ENCODE results near the gene FAM184A. TPM values are rescaled to one million over a fixed set of nuclear protein-coding genes. Genes with fewer than 3 reads are reported as not detected.
"Not testable (repeated sequence)": the region's sequence is repeated elsewhere in the genome, so short reads cannot be mapped to it uniquely, and the experiment has no call there.

Gene FAM184A, protein sequence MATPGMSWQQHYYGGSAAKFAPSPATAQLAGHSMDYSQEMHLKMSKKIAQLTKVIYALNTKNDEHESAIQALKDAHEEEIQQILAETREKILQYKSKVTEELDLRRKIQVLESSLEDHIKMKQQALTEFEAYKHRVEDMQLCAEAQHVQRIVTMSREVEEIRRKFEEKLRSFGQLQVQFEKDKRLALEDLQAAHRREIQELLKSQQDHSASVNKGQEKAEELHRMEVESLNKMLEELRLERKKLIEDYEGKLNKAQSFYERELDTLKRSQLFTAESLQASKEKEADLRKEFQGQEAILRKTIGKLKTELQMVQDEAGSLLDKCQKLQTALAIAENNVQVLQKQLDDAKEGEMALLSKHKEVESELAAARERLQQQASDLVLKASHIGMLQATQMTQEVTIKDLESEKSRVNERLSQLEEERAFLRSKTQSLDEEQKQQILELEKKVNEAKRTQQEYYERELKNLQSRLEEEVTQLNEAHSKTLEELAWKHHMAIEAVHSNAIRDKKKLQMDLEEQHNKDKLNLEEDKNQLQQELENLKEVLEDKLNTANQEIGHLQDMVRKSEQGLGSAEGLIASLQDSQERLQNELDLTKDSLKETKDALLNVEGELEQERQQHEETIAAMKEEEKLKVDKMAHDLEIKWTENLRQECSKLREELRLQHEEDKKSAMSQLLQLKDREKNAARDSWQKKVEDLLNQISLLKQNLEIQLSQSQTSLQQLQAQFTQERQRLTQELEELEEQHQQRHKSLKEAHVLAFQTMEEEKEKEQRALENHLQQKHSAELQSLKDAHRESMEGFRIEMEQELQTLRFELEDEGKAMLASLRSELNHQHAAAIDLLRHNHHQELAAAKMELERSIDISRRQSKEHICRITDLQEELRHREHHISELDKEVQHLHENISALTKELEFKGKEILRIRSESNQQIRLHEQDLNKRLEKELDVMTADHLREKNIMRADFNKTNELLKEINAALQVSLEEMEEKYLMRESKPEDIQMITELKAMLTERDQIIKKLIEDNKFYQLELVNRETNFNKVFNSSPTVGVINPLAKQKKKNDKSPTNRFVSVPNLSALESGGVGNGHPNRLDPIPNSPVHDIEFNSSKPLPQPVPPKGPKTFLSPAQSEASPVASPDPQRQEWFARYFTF
- polyA plus RNA-seq (ENCODE audit: insufficient read length) = 10.2 TPM

DNA sequence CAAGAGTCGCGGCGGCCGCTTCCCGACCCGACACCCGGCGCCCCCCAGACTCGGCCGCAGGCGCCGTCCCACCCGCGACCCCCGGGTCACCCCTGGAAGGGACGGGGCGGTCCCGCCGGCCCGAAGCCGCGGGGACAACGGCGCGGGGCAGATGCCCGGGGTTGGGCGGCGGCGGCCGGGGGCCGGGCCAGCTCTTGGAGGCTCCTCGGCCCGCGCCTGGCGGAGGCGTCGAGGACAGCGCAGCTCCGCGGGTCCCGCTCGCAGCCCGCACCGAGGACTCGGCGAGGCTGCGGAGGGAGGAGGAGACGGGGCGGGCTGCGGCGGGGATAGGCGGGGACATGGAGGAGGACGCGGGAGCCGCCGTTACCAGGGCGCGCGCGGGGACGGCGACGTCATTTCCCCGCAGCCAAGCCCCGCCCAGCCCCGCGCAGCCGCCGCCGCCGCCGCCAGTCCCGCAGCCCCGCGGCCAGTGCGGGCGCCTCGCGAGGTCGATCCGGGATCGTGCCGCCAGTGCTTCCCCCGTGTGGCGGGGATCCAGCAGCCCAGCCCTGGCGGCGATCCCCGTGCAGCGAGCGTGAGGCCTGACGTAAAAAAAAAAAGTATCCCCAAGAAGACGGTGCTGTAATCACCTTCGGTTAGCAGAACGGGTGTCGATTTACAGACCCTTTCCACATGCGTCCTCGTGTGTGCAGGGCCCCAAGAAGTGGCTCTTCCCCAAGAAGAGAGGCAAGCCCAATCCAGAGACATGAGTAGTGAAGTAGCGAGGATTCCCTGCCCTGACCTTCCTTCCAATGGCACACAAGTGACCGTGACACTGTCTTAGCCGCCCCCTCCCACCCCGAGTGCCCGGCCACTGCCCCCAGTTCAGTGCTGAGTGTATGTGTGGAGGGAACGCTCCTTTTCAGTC lies at the start of gene FAM184A:
FAM184A (minus strand) TSS at position 289 of the 907 bp plus-strand sequence. CDS start 365 bp downstream, outside the sequence.
- DNase-seq = peak; percentile 73

DNA sequence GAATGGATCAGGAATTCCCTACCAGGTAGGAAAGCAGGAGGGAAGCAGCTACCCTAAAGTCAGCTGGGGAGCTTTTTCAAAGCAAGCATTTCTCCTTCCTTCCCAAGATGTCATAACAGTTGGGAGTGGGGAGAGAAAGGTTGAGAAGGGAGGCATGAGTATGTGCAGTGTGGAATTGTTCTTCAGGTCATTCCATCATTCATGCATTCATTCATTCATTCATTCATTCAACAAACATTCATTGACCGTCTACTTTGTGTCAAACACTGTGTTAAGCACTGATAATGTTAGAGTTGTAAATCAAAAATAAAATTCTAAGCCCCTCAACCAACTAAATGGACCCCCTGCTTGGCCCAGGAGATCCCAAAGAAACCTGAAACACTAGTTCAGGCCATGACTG lies 49.2 kb upstream of the FAM184A start:
- no peak for DNase-seq

DNA sequence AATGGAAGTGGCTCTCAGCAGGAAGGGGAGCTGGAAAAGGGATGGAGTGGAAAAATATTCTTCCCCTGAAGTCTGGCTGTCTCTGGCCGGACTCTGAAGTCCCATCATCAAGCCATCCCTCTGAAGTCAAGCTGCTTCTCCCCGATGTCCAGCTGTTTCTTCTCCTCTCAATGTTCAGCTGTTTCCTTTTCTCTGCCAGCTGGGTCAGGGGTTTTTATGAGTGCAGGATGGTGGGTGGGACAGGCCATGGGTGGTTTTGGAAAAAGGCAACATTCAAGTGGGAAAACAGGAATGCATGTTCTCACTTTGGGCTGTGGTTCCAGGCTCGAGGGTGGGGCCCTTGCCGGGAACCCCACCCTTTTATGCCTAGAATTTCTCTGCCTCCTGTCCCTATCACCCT lies 48.4 kb upstream of the FAM184A start:
- DNase-seq = no peak

DNA sequence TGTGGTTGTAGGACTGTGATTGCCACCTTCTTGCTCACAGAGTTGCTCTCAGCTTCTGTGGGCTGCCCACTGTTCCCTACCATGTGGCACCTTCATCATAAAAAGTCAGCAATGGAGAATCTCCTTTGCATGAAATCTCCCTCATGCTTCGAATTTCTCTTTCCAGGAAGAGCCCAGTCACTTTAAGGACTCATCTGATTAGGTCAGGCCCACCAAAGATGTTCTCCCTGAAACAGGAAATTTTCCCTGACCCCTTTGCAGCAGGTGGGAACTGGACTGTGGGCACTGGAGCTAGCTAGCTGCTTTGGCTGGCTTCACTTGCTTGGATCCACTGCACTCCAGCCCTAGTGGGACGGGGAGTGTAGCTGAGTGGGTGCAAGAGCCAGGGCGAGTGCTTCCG lies 47.7 kb upstream of the FAM184A start:
- no peak for DNase-seq

DNA sequence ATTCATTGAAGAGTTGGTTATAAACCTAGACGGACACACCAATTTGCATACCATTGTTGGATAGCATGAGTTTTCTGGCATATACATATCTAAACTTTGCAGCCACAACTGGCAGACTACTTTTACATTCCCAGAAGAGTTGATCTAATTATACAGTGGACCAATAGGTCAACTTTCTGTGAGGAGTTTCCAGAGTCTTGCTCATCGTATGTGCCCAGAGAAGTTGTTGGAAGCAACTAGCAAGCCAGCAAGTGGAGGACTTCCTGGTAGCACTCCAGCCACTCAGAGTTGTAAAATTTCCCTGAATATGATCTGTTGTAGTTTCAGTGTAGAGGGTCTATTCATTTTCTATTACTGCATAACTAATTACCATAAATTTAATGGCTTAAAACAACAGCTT lies 47.1 kb upstream of the FAM184A start:
- no peak for DNase-seq

DNA sequence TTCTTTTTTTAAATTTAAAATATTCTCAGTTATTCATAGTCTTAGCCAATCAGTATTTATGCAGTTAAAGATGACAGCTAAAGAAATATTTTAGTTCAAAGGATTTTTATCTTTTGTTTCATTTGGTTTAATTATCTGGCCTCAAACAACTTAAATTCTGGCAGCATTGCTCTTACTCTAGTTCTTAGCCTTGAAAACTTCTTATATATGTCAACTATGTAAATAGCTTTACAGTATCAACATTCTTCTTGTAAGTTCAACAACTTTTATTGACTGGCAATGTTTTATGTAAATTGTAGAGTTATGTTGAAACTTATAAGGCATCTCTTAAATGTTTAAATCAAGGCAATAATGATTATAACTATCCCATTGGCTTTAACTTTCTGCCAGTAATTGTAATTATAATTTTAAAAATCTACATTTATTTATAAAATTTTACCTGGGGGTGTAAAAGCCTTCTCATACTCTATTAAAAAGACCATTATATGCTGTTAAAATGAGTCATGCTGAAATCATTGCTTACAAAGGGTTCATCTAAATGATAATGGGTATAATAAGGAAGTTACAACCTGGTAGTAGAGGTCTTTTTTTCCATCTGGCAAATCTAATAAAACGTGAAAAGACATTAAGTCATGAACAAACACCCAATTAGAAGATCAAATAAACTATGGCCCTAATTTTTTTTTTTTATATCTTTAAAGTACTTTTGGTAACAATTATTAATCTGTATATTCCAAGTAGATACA lies 45.8 kb upstream of the FAM184A start:
- DNase-seq = no peak

DNA sequence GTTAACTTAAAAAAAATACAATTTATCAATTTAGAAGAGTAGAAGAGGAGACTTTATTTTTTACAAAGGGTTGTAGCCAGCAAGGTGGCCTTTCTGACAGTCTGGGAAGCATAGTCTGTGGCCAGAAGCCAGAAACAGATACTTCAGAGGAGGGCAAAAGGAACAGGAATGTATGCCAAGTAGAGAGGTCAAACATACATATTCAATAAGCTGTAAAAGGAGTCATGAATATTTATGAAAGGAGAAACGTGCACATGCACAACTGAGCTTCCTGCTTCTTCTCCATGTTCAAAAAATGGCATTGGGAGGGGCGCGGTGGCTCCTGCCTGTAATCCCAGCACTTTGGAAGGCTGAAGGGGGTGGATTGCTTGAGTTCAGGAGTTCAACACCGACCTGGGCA lies 43.9 kb upstream of the FAM184A start:
- no peak for DNase-seq

DNA sequence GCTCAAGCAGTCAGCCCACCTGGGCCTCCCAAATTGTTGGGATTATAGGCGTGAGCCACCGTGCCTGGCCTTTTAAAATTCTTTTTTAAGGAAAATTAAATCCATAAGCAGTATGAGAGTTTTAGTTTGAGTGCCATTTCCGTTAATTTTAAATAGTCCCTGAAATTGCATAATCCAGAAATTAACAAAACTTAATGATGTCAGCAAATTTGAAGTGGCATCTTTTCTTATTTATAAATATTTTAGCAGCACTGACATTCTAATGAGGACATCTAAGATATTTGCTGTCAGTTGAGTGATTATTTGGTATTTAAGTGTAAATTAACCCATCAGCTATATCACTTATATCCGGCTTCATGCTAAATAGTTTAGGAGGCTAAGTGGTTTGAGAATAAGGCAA lies 42.9 kb upstream of the FAM184A start:
- DNase-seq = no peak

DNA sequence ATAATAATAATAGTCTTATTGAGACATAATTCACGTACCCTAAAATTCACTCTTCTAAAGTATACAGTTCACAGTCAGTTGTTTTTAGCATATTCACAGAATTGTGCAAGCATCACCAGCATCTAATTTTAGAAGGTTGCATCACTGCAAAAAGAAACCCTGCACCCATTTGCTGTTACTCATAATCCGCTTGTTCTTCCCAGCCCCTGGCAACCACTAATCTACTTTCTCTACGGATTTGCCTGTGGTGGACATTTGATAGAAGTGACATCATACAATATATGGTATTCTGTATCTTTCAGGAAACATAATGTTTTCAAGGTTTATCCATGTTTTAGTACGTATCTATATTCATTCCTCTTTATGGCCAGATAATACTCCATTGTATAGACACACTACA lies 41.5 kb upstream of the FAM184A start:
- DNase-seq = no peak

DNA sequence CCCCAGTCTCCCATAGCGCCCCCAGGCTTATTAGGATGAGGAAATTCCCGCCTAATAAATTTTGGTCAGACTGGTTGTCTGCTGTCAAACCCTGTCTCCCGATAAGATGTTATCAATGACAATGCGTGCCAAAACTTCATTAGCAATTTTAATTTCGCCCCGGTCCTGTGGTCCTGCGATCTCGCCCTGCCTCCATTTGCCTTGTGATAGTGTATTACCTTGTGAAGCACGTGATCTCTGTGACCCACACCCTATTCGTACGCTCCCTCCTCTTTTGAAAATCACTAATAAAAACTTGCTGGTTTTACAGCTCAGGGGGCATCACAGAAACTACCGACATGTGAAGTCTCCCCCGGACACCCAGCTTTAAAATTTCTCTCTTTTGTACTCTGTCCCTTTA lies 40.6 kb upstream of the FAM184A start:
- not testable (repeated sequence) for DNase-seq

DNA sequence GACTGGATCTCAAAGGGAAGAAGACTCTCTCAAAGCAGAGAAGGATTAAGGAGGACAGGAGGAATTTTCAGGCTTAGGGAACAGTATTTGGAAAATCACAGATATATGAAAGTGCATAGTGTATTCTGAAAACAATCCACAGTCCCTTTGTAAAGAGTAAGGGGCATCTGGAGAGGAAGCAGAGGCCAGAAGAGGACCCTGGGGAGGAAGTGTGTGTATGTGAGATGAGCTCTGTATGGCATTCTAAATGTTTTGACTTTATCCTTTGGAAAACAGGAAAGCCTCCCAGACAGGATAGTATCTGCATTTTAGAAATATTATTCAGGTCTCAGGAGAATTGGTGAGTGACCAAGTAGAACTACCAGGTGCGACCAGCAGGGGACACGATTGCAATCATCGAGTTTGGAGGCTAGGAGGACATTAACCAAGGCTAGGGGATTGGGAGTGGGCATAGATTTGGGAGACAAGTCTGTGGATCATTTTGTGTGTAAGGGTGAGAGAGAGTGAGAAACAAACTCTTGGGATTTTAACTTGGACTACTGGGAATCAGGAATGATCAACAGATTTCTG lies 38.3 kb upstream of the FAM184A start:
- no peak for DNase-seq

DNA sequence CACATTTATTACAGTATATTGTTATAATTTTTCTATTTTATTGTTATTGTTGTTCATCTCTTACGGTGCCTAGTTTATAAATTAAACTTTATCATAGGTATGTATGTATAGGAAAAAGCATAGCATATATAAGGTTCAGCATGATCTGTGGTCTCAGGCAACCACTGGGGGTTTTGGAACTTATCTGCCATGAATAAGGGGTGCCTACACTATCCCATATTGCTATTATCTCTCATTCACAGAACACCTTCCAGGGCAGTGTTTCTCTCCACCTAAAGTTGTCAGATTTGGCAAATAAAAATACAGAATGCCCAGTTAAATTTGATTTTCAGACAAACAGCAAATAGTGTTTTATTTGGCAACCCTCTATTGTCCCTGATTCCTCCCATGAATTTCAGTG lies 35.5 kb upstream of the FAM184A start:
- DNase-seq = no peak

DNA sequence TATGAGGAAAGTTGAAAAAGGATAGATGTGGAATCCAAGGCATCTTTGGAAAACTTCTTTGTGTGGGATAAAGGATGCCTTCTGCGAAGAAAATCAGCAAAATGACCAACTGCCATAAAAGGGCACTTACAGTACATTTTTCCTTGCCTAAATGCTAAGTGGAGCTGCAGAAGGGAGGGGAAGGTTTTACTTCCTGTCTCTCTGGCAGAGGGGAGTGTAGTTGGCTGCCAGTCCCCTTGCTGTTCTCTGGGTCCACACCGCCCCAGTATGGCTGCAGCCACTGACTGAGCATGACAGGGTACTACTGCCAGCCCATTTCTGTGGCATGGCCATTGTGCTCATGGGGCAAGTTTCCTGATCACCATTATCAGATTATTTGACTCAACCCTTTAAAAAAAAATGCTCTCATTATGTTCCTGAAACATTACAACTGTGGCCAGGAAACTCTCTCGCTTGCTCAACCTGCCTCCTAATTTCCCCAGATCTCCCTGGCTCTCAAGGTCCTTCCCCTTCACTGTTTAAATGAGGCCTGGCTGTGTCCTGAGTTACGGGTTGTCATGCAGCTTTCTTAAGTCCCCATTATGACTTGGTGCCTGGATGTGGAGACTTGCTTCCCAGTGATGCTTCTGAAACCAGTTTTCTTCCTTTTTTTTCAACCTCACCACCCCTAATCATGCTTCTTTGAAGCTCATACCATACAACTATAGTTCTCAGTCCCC lies 34.5 kb upstream of the FAM184A start:
- no peak for DNase-seq

DNA sequence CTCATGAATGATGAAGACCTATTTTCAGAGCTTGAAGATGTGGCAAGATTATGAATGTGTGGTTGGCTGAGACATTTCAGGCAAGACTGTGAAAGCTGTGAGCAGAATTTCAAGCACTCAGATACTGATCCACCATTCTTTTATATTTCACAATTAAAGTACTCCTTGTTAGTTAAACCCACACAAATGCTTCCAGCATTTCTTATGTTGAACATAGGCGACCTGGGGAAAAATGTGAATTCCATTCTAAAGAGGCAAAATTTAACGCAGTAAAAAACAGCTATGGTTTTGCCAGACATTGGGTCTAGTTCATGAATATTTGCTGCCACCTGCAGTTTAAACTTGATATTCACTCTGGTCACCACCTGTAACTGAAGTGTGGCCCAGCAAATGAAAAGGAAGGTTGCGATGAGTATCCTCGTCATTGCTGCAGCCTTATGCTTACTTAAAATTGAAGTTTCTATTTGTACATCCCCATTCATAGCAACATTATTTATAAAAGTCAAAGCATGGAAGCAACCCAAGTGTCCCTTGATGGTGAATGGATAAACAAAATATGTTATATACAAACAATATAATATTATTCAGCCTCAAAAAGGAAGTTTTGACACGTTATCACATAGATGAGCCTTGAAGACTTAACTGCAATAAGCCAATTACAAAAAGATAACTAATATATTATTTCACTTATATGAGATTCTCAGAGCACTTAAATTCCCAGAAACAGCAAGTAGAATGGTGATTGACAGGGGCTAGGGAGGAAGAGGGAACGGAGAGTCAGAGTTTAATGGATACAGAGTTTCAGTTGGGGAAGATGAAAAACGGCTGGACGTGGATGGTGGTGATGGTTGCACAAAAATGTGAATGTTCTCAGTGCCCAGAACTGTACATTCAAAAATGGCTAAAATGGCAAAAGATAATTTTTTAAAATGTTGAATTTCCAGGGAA lies 32.4 kb upstream of the FAM184A start:
- peak; percentile 61 for DNase-seq

DNA sequence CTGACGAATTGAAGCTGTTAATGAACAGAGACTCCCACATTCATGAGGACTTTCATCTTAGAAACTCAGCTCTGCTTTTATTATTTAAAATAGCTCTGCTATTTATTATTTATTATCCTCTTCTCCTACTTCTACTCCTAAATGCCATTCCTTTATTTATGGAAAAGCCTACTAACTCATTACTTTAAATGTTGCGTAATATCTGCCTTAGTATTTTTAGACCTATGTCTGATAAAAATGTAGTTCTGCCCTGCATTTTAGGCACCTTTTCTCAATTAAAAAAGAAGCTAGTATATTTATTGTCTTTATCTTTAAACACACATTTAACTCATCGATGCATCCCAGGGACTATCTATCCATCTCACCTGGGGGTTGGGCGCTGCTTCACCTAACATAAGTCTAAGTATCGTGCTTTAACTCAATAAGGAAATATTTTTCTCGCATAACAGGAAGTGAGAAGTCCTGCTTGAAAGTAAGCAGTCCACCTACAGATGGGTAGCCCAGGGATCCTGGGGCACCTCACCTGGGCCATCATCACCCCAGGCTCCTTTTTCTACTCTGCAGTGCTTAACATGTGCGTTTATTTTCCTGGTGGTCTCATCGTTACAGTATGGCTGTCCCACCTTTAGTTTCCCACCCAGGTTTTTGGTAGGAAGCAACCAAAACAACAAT lies 31.3 kb upstream of the FAM184A start:
- DNase-seq = no peak

DNA sequence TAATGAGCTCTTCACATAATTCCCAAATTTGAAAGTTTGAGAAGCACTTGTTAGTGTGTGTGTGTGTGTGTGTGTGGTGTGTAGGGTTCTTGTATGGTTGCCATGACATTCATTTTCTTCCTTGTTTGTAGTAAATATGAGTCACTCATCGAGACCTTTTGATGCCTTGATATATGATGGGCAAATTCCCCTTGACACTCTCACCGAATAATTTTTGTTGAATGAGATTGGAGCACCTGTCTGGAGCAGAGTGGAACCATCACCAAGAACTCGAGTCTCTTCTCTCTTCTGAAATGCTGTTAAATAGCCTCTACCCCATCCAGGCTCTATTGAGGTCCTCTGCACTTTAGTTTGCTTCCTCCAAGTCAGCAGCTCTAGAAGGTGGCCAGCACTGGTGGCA lies 29.6 kb upstream of the FAM184A start:
- DNase-seq = no peak

DNA sequence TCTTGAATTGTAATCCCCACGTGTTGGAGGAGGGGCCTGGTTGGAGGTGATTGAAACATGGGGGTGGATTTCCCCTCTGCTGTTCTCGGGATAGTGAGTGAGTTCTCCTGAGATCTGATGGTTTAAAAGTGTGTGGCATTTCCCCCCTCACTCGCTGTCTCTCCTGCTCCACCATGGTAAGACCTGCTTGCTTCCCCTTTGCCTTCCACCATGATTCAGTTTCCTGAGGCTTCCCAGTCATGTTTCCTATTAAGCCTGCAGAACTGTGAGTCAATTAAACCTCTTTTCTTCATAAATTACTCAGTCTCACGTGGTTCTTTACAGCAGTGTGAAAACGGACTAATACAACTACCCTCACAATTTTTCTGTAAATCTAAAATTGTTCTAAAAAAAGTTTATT lies 26.8 kb upstream of the FAM184A start:
- no peak for DNase-seq

DNA sequence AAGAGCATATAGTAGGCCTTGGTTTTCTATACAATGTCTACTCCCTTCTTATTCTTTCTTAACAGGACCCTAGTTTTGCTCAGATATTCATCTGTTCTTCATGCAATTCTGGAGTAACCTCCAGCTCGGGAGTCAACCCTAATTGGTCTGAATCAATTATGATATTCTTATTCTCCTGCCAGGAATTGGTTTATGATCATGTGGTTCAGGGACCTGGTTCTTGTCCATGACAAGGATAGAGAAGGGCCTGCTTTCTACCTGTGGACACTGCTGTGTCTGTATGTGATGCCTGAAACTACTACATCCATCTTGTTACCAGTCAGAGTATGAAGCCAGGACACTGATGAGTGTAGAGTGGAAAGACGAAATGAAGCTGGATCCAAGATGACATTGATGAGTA lies 24.4 kb upstream of the FAM184A start:
- no peak for DNase-seq
